ENCODE data around the gene SPARC.
"Not testable (repeated sequence)": the region's sequence is repeated elsewhere in the genome, so short reads cannot be mapped to it uniquely, and the experiment has no call there.

SPARC gene

GRCh38 chr5:151700820-151701219 lies 14.1 kb upstream of the SPARC start:
- DNase-seq (ENCODE audit: low read depth in 3 of 3) = no peak

- no peak for DNase-seq (ENCODE audit: low read depth in 3 of 3)
Measured at GRCh38 chr5:151700296-151700695, 13.6 kb upstream of the SPARC start.

- DNase-seq (ENCODE audit: low read depth in 3 of 3) = no peak
Measured at GRCh38 chr5:151699071-151699901, 12.6 kb upstream of the SPARC start.

GRCh38 chr5:151698081-151698480 lies 11.4 kb upstream of the SPARC start:
- DNase-seq (ENCODE audit: low read depth in 3 of 3) = not testable (repeated sequence)

GRCh38 chr5:151697452-151697851 lies 10.7 kb upstream of the SPARC start:
- no peak for DNase-seq (ENCODE audit: low read depth in 3 of 3)

- no peak for DNase-seq (ENCODE audit: low read depth in 3 of 3)
Measured at GRCh38 chr5:151696470-151697061, 9.9 kb upstream of the SPARC start.

- DNase-seq (ENCODE audit: low read depth in 3 of 3) = no peak
Measured at GRCh38 chr5:151695464-151695863, 8.7 kb upstream of the SPARC start.

GRCh38 chr5:151694035-151694485 lies 7.3 kb upstream of the SPARC start:
- DNase-seq (ENCODE audit: low read depth in 3 of 3) = no peak

GRCh38 chr5:151692312-151692711 lies 5.6 kb upstream of the SPARC start:
- no peak for DNase-seq (ENCODE audit: low read depth in 3 of 3)

- no peak for DNase-seq (ENCODE audit: low read depth in 3 of 3)
Measured at GRCh38 chr5:151691706-151692105, 5.0 kb upstream of the SPARC start.

GRCh38 chr5:151689591-151689990 lies 2.9 kb upstream of the SPARC start:
- DNase-seq (ENCODE audit: low read depth in 3 of 3) = not testable (repeated sequence)

GRCh38 chr5:151688436-151688835 lies 1.7 kb upstream of the SPARC start:
- DNase-seq (ENCODE audit: low read depth in 3 of 3) = no peak

GRCh38 chr5:151685749-151686673 lies 704 bp downstream of the SPARC start:
- DNase-seq (ENCODE audit: low read depth in 3 of 3) = no peak

- DNase-seq (ENCODE audit: low read depth in 3 of 3) = no peak
Measured at GRCh38 chr5:151684690-151685361, 1.9 kb downstream of the SPARC start.

- DNase-seq (ENCODE audit: low read depth in 3 of 3) = no peak
Measured at GRCh38 chr5:151683986-151684588, 2.6 kb downstream of the SPARC start.

- no peak for DNase-seq (ENCODE audit: low read depth in 3 of 3)
Measured at GRCh38 chr5:151683444-151683843, 3.3 kb downstream of the SPARC start.

- no peak for DNase-seq (ENCODE audit: low read depth in 3 of 3)
Measured at GRCh38 chr5:151682751-151683331, 3.9 kb downstream of the SPARC start.

GRCh38 chr5:151682240-151682639 lies 4.5 kb downstream of the SPARC start:
- no peak for DNase-seq (ENCODE audit: low read depth in 3 of 3)

GRCh38 chr5:151680944-151681427 lies 5.7 kb downstream of the SPARC start:
- no peak for DNase-seq (ENCODE audit: low read depth in 3 of 3)

GRCh38 chr5:151680156-151680505 lies 6.6 kb downstream of the SPARC start:
- not testable (repeated sequence) for DNase-seq (ENCODE audit: low read depth in 3 of 3)

Data from stimulated activated CD4-positive, alpha-beta T cell treated with anti-CD3 and anti-CD28 coated beads, TNF-alpha, amount 100 ng/mL, for 24 hours (primary cell).